ENCODE data around the gene EED.

DNA sequence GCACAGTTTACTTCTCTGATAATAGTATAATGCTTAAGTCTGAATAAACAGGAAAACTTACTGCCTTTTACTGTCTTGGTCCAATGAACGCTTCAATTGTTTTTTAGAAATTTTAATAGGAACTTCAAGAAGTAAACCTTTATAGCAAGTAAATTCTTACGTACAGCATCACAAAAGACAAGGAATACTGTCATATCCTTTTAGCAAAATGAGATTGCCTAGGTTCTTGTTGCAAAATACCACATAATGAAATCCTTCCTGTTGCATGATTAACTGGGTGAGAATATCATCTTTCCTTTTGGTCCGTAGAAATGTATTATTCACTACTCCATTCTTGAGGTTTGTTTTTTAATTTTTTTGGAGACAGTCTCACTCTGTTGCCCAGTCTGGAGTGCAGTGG lies 35.2 kb downstream of the EED start:
- TF ChIP-seq, protein P1, sequence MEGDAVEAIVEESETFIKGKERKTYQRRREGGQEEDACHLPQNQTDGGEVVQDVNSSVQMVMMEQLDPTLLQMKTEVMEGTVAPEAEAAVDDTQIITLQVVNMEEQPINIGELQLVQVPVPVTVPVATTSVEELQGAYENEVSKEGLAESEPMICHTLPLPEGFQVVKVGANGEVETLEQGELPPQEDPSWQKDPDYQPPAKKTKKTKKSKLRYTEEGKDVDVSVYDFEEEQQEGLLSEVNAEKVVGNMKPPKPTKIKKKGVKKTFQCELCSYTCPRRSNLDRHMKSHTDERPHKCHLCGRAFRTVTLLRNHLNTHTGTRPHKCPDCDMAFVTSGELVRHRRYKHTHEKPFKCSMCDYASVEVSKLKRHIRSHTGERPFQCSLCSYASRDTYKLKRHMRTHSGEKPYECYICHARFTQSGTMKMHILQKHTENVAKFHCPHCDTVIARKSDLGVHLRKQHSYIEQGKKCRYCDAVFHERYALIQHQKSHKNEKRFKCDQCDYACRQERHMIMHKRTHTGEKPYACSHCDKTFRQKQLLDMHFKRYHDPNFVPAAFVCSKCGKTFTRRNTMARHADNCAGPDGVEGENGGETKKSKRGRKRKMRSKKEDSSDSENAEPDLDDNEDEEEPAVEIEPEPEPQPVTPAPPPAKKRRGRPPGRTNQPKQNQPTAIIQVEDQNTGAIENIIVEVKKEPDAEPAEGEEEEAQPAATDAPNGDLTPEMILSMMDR (conservative IDR thresholded peaks at IDR 0.05): no peak
- no peak for TF ChIP-seq ZFX (IDR thresholded peaks at IDR 0.05)

Measured in C4-2B (cell line).